Activated T-helper 9 cell treated with anti-CD3 and anti-CD28 coated beads, Interleukin-2, amount 50 U/mL, for 16 hours (primary cell): ENCODE data around the gene TACC3.

Experiments
- DNase-seq: peaks from one replicate; pipeline ENCODE4 v3.0.0-alpha.2; 2020; ENCODE audit warnings: low read depth

Gene TACC3

GRCh38 chr4:1703867-1704266 lies 17.5 kb upstream of the TACC3 start:
- no peak for DNase-seq

GRCh38 chr4:1705732-1706131 lies 15.6 kb upstream of the TACC3 start:
- no peak for DNase-seq

GRCh38 chr4:1706358-1706757 lies 15.0 kb upstream of the TACC3 start:
- DNase-seq, result no peak

- no peak for DNase-seq
These were observed 12.7 kb upstream of the TACC3 start for GRCh38 chr4:1708581-1708980.

- DNase-seq, result no peak
These were observed 10.2 kb upstream of the TACC3 start for GRCh38 chr4:1711055-1711570.

DNA sequence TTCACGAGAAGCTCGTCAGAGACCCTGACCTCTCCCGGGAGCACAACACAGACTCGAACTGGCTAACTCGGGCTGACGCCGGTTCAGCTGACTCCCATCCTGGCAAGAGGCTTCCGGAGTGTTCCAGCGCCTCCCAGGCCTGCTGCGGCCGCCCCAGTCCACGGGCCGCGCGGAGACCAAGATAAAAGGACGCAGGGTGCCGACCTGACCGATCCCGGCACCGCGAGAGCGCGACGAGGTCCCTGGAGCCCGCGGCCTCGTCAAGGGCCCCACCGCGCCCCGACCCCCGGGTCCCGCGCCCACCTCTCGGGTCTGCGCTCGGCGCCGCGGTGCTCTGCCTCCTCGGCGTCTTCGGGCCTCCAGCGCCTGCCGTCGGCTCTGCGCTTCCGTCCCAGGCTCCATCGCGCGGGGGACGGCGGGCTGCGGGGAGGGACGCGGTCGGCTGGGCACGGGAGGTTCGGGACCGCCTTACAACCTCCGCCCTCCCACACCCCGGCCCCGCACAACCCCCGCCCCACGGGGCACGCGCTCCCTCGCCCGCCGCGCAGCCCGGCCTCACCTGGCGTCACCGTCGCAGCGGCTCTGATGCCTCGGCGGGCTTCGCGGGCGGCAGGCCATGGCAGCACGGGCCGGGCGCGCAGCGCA lies 9.6 kb upstream of the TACC3 start:
- DNase-seq, result peak; percentile 21

GRCh38 chr4:1712216-1713002 lies 8.9 kb upstream of the TACC3 start, which contains the start of gene SLBP:
Gene SLBP, minus strand, starts transcription at chr4:1712319. Its CDS starts 131 bp downstream, at chr4:1712188.
- peak; percentile 98 for DNase-seq

- DNase-seq, result no peak
These were observed 8.1 kb upstream of the TACC3 start for GRCh38 chr4:1713003-1713851.

- no peak for DNase-seq
These were observed 6.9 kb upstream of the TACC3 start for GRCh38 chr4:1714303-1715001.

- no peak for DNase-seq
These were observed 6.1 kb upstream of the TACC3 start for GRCh38 chr4:1715002-1715758.

GRCh38 chr4:1716065-1716945 lies 5.0 kb upstream of the TACC3 start:
- no peak for DNase-seq

DNA sequence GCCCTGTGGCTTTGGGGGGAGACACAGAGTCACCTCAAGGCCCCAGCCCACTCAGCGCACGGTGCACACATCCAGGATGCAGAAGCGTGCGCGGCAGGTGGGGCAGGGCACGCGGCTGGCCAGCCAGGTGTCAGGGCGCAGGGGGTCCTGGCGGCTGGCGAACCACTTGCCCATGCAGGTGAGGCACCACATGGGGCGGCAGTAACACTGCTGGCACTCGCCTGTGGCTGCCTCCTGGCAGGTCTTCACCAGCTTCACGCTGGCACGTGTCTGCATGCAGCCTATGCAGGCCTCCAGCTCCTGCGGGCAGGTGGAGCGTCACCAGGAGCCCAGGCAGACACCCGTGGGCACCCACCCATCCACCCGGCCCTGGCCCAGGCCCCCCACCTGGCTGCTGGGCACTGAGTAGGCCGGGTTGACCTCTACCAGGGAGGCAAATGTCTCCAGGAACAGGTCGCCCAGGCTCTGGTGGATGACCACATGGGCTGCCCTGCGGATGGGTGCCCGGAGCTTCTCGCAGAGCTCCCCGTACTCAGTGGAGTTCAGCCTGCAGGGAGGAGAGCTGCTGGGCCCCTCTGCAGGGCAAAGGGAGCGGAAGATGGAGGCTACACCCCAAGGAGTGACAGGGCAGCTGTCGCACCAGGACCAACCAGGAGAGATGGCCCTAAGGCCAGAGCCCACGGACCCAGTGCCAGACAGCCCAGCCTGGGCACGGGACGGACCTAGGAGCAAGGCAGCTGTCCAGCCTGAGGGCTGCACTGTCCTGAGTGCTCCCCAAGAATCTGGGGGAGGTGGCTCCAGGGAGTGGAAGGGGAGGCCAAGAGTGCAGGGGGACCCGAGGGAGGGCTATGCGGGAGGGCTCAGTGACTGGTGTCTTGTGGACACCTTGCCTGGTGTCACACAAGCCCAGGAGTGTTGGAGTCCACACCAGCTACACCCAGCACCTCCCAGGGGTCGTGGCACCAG lies 3.9 kb upstream of the TACC3 start:
- no peak for DNase-seq

- DNase-seq, result no peak
These were observed 3.0 kb upstream of the TACC3 start for GRCh38 chr4:1718095-1718850.

- peak; percentile 26 for DNase-seq
These were observed 948 bp upstream of the TACC3 start for GRCh38 chr4:1720163-1720983.

GRCh38 chr4:1721666-1722550 lies 587 bp downstream of the TACC3 start:
- DNase-seq, result no peak

- DNase-seq, result no peak
These were observed 1.3 kb downstream of the TACC3 start for GRCh38 chr4:1722551-1723118.
